8988T (cell line): ENCODE results near the gene SPECC1L.

Experiments used
- DNase-seq: peaks from one replicate; pipeline ENCODE4 v3.0.0; 2011

SPECC1L gene

DNA sequence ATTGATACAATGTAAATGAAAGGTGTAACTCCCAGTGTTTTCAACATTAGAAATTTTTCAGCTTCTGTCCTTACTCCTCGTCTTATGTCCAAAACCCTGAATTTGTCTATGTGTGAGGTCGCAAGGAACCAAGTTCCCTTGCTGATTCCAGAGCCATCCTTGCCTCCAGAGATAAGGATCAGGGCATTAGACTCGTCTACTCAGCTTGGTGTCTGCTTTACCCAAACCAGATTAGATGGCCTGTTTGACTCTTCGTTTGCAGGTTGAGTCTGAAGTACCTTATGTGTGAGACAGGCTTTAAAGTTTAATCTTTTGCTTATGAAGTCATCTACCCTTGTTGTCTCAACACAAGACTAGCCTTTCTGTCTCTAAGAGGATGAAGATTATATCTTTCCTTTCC, 55.6 kb downstream of the SPECC1L start:
- no peak for DNase-seq

DNA sequence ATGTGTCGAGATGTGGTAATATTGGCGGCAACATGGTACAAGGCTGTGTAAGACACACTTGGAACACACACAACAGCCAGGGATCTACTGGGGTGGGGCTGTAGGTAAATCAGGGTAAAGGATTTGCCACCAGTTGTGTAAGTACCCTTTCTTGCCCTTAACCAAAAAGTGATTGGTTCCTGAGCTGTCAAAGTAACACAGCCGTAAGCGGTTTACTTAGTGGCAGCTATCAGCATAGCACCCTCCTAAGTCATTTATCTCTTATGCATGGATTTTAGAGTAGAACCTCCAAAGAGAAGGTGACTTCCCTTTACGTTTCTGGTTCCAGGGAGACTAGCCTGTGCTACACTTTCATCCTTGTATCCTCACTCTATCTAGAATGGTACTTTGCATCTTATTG, 57.2 kb downstream of the SPECC1L start:
- DNase-seq: no peak

DNA sequence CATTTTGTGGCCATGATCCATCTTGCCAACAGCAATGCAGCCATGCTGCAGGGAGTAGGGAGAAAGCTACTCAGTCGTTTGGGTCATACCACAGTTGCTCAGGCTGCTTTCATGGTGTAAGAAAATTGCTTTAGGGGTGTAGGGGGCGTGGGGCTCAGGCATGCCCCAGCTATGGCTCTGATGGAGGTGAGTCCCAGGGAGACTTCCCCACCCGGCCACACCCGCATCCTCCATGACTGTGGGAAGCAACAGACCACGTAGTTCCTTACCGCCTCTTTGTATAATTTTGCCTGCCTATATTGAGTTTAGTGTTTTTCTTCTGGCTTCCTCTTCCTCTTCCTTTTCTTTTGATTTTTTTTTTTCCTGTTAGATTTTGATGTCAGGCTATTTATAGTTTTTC, 58.8 kb downstream of the SPECC1L start:
- DNase-seq: no peak

GRCh38 chr22:24330636-24331035, 60.0 kb downstream of the SPECC1L start:
- no peak for DNase-seq

DNA sequence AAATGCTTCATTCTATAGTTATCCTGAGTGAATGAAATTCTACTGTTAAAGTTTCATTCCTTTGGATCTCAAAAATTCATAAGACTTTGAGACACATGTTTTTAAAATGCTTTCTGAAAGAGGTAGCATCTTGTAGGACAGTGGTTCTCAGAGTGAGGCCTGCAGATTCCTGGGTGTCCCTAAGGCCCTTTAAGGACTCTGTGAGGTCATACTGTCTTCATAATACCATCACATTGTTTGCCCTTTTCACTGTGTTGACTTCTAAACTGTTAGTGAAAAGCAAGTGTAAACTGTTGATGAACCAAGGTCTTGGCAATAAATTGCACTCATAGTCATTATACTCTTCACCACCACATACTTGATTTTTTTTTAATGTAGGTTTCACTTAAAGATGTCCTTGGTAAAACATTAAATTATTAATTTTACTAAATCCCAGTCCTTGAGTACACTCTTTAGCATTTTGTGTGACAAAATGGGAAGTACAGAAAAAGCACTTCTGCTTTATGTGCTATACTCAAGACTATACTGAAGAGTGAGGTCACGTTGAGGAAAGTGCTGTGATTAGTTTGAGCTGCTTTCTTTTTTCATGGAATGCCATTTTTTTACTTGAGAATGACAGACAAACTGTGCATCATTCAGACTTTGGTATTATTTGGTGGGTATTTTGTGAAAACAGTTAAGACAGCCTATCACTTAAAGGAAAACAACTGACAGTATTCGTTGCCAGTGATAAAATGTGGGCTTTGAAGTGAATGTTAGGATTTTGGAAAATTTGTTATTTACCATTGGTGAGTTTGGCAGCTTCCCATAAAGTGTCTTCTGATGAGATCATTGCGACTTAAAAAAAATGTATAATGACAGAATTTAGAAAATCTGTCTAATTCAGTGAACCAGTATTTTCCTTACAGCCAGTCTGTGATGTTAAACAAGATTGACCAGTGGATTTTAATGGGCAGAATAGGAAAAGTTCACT, 61.1 kb downstream of the SPECC1L start:
- no peak for DNase-seq

DNA sequence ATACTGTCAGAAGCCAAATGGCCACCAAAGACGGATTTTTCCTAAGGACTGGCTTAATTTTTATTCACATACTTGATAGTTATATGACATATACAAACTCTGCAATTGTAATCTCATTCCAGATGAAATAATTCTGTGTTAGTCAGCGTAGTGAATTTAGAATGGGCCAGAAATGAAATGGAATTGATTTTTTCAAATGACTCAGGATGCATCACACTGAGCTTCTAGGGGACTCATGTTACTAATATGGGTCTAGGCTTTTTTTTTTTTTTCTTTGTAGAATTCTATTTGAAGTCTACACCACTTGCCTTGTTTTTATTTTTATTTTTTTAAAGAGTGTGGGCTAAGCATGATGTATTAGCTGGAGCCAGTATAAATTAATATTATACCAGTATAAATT, 62.7 kb downstream of the SPECC1L start:
- no peak for DNase-seq

DNA sequence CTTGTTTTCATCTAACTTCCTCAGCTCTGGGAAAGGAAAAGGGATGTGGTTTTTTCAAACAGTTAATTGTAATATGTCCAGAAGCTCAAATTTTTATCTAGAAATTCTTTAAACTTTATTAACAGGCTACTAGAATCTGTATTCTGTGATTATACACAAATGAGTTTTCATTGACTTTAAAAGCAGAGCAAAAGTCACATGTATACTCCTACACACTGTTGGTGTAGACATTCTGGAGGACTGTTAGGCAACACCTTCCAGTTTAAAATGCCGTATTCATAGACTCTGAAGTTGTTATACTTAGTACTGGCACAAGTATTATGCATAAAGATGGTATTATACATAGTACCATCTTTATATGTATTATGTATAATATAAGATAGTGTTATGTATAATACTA, 64.9 kb downstream of the SPECC1L start:
- DNase-seq: no peak

DNA sequence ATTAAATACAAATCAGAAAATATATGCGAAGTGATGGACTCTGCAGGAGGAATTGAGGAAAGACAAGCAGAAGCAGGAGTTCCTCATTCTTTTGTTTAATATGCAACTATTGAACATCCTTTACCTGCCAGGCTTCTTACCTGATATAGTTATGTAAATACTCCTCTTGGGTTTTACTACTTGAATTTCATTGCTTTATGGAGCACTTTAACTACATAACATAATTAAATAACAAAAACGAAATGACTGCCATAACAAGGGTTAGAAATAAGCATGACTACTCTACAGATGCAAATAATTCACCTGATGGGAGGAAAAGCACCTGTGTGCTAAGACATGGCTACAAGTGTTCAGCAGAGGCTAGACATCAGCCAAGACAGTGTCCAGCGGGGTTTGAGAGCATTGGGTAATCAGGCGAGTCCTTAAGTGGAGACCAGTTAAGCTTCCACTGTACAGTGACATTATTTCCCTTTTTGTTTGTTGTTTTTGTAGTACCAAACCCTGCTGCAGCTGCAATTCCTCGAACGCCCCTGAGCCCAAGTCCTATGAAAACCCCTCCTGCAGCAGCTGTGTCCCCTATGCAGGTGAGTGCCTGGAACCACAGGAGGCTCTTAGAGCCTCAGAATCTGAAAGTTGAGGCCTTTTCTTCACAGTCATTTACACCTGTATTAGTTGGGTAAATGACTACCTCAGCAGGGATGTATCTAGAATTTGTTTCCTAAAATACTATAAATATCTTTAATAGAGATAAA, 67.4 kb downstream of the SPECC1L start:
- no peak for DNase-seq

DNA sequence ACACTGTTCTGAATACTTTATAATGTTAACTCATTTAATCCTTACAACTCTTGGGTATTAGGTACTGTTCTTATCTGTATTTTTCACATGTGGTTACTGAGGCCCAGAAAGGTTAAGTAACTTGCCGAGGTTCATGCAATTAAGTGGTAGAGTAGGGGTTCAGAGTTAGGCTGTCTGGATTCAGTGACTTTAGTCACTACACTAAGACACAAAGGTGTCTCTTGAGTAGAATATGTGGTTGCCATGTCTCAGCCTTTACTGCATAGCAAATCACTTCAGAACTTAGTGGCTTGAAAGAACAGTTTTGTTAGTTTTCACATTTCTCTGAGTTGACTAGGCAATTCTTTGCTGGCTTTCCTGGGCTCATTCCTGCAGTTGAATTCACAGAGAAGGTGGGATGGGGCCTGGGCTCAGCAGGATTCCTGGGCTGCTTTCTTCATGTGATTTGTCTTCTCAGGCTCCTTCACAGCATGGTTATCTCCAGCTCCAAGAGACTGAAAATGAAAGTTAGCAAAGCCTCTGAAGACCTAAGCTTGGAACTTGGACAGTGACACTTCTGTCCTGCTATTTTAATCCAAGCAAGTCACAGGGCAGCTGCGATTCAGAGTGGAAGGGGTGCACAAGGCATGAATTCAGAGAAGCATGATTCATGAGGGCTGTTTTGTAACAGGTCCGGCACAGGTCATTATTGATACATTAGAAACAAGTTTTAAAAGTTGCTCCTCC, 68.3 kb downstream of the SPECC1L start:
- DNase-seq: no peak

DNA sequence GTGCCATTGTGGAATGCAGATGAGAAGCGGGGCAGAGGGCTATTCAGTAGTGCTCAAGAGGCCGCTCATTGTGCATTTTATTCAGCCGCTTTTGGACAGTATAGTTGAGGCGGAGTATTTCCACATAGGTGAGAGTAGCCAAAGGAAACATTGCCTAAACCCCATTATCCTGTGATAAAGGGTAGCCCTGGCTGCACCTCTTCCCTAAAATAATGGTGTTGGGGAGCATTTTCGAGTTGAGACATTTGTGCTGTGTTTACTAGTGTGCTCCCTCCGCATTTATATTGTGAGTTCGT, 68.8 kb downstream of the SPECC1L start:
- DNase-seq: no peak

GRCh38 chr22:24341627-24342026, 71.0 kb downstream of the SPECC1L start:
- DNase-seq: no peak

GRCh38 chr22:24350627-24351026, 80.0 kb downstream of the SPECC1L start:
- no peak for DNase-seq

- no peak for DNase-seq
Observed at GRCh38 chr22:24353121-24353520, 82.5 kb downstream of the SPECC1L start.

GRCh38 chr22:24355574-24355973, 84.9 kb downstream of the SPECC1L start:
- no peak for DNase-seq

DNA sequence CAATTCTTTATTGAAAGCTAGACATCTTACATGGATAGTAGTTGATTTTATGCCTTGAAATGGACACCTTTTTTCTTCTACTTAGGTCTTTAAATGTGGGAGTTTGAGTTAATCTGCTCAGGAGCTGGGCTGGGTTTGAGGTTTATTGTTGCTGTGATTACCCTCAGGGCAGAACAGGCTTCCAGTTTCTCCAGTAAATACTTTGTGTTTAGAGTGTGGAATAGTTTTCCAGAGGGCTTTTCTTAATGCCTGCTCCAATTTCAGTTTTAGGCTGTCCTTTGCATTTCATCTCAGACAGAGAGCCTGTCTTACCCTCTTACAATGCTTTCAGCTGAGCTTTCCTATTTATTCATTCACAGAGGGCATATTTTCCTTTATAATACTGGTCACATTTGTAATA, 86.9 kb downstream of the SPECC1L start:
- no peak for DNase-seq

DNA sequence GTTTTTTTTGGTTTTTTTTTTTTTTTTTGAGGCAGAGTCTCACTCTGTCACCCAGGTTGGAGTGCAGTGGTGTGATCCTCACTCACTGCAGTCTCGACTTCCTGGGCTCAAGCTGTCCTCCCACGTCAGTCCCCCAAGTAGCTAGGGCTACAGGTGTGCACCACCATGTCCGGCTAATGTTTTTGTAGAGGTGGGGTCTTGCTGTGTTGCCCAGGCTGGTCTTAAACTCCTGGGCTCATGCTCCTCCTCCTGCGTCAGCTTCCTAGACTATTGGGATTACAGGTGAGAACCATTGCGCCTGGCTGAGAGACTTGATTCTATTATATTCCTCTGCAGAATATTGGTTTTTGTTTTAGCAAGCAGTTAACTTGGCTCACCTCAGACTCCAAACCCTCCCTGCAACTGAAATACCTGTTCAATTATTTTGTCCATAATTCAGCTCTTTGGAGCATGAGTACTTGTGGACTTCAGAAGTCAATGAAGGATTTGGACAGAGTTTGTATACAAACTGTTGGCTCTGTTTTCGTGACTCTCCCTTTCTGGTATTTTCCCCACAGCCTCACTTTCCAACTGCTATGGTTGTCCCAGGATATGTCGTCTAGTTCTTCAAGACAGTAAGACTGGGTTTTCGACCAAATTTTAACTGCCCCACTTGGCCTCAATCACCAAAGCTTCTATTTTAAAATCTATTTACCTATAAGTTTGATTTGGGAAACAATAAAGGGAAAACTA, 87.6 kb downstream of the SPECC1L start:
- no peak for DNase-seq

DNA sequence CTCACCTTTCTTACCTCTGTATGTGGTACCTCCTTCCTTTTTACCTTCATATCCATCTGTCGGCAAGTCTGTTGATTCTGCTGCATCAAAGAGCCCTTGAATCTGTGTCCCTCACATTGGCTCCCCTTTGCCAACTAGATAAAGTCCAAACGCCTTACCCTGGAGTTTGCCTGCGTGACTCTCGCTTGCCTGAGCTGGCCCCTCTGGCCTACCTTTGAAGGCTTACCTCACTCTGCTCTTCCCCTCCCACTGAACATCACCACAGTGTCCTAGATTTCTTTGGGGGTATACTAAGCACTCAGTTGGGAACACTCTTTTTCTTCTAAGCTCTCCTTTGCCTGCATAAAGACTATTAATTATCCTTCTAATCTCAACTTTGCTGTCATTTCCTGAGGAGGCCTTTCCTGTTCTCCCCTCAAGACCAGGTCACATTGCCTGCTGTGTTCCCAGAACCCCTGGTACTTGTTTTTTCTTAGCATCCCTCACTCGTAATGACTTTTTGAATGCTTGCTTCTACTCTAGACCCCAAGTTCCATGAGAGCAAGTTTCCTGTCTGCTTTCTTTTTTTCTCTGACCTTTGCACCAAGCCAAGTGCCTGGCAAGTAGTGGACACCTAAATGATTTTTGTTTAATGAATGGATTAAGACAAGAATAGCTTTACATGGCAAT, 89.0 kb downstream of the SPECC1L start:
- DNase-seq: no peak

- no peak for DNase-seq
Observed at GRCh38 chr22:24361976-24362646, 91.5 kb downstream of the SPECC1L start.

- no peak for DNase-seq
Observed at GRCh38 chr22:24363243-24363642, 92.6 kb downstream of the SPECC1L start.

- DNase-seq: no peak
Observed at GRCh38 chr22:24366701-24367100, 96.1 kb downstream of the SPECC1L start.

GRCh38 chr22:24367841-24368240, 97.2 kb downstream of the SPECC1L start:
- DNase-seq: no peak

GRCh38 chr22:24370401-24370800, 99.8 kb downstream of the SPECC1L start:
- no peak for DNase-seq
